Retinal pigment epithelial cell (primary cell): ENCODE measurements around the gene AKR1C8.
"Not testable (repeated sequence)": the region's sequence is repeated elsewhere in the genome, so short reads cannot be mapped to it uniquely, and the experiment has no call there.

Experiments used
- DNase-seq: peaks from one replicate; pipeline ENCODE4 v3.0.0-alpha.2; 2010; ENCODE audit warnings: low read depth
- H3K4me3 ChIP-seq: 2 replicates; pipeline ENCODE4 v1.5.1; 2011; ENCODE audit warnings: mild to moderate bottlenecking, low read length, control low read depth, moderate library complexity
- CTCF ChIP-seq: conservative IDR thresholded peaks from 2 replicates; pipeline ENCODE4 v1.5.1; 2011; ENCODE audit warnings: low read depth, low read length, control low read depth, inconsistent platforms

AKR1C8 gene

GRCh38 chr10:5147255-5147980 is 37.5 kb downstream of the AKR1C8 start:
- no peak overlapping the region for H3K4me3 ChIP-seq
- no peak for DNase-seq
- TF ChIP-seq CTCF, result no peak

GRCh38 chr10:5146920-5147254 is 38.1 kb downstream of the AKR1C8 start:
- H3K4me3 ChIP-seq, result no peak overlapping the region
- DNase-seq, result no peak
- no peak for TF ChIP-seq CTCF

- H3K4me3 ChIP-seq, result no peak overlapping the region
- no peak for DNase-seq
- no peak for TF ChIP-seq CTCF
Measured at GRCh38 chr10:5143137-5143536, 41.8 kb downstream of the AKR1C8 start.

- DNase-seq, result no peak
- H3K4me3 ChIP-seq, result no peak overlapping the region
- no peak for TF ChIP-seq CTCF
Measured at GRCh38 chr10:5142199-5142598, 42.8 kb downstream of the AKR1C8 start.

- H3K4me3 ChIP-seq, result not testable (repeated sequence)
Measured at GRCh38 chr10:5137699-5138098, 47.3 kb downstream of the AKR1C8 start.

GRCh38 chr10:5136468-5137087 is 48.4 kb downstream of the AKR1C8 start:
- no peak overlapping the region for H3K4me3 ChIP-seq
- DNase-seq, result no peak
- no peak for TF ChIP-seq CTCF

More at GRCh38 chr10:5137699-5138098, 47.3 kb downstream of the AKR1C8 start:
- not testable (repeated sequence) for DNase-seq

GRCh38 chr10:5135581-5135980 is 49.4 kb downstream of the AKR1C8 start:
- TF ChIP-seq CTCF, result no peak
- no peak overlapping the region for H3K4me3 ChIP-seq
- no peak for DNase-seq
